ENCODE measurements around the gene UTP15.

DNA sequence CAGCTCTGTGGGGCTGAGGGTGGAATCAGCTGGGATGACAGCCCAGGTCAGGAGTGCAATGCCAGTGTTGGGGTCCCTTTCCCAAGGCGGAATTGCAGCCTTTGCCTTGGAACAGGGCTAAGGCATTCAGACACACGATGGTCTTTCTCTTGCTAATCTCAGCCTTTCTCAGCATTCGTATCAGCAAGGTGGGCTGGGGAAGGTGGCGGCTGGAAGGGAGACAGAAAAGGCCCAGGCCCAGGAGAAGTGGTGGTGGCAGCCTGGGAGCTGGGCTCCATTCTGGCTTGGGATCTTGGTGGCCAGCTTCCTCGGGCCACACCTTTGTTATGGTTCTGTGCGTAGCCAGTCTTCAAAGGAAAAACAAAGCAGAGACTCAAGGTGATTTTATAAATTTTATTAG lies 59.3 kb downstream of the UTP15 start:
- TF ChIP-seq, protein P1, sequence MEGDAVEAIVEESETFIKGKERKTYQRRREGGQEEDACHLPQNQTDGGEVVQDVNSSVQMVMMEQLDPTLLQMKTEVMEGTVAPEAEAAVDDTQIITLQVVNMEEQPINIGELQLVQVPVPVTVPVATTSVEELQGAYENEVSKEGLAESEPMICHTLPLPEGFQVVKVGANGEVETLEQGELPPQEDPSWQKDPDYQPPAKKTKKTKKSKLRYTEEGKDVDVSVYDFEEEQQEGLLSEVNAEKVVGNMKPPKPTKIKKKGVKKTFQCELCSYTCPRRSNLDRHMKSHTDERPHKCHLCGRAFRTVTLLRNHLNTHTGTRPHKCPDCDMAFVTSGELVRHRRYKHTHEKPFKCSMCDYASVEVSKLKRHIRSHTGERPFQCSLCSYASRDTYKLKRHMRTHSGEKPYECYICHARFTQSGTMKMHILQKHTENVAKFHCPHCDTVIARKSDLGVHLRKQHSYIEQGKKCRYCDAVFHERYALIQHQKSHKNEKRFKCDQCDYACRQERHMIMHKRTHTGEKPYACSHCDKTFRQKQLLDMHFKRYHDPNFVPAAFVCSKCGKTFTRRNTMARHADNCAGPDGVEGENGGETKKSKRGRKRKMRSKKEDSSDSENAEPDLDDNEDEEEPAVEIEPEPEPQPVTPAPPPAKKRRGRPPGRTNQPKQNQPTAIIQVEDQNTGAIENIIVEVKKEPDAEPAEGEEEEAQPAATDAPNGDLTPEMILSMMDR (conservative IDR thresholded peaks at IDR 0.05; ENCODE audit: low read length), result no peak
- no peak for TF ChIP-seq EZH2phosphoT487 (IDR thresholded peaks at IDR 0.05; ENCODE audit: borderline replicate concordance, low read depth, low read length)

Data from OCI-LY7 (cell line).